GM21737 (cell line): ENCODE results near the gene PGAP6.
"Not testable (repeated sequence)": the region's sequence is repeated elsewhere in the genome, so short reads cannot be mapped to it uniquely, and the experiment has no call there.

ENCODE experiments used
- ATAC-seq: cut with Tn5 transposase; IDR thresholded peaks from one replicate; pipeline ENCODE4 v1.9.1; 2021; ENCODE audit warnings: mild to moderate bottlenecking, moderate library complexity; ENCODE audit not compliant: unreplicated experiment

Gene PGAP6

GRCh38 chr16:404971-405486 lies 23.3 kb upstream of the PGAP6 start:
- no peak for ATAC-seq

GRCh38 chr16:401468-402348 lies 19.9 kb upstream of the PGAP6 start, which contains the start of gene DECR2:
DECR2 (plus strand) TSS chr16:401885; CDS start chr16:401964, 79 bp downstream.
- ATAC-seq: peak; percentile 53

- ATAC-seq: no peak
Observed at GRCh38 chr16:400061-400591, 18.3 kb upstream of the PGAP6 start.

- no peak for ATAC-seq
Observed at GRCh38 chr16:399340-400019, 17.7 kb upstream of the PGAP6 start.

GRCh38 chr16:398561-399339 lies 17.0 kb upstream of the PGAP6 start:
- no peak for ATAC-seq

GRCh38 chr16:397736-398332 lies 16.1 kb upstream of the PGAP6 start:
- no peak for ATAC-seq

- no peak for ATAC-seq
Observed at GRCh38 chr16:397135-397661, 15.4 kb upstream of the PGAP6 start, which contains the start of gene NME4. NME4 (plus strand) TSS chr16:397199; CDS start chr16:397223, 24 bp downstream.

- ATAC-seq: no peak
Observed at GRCh38 chr16:396605-397004, 14.8 kb upstream of the PGAP6 start.

GRCh38 chr16:396199-396598 lies 14.4 kb upstream of the PGAP6 start:
- no peak for ATAC-seq

- ATAC-seq: no peak
Observed at GRCh38 chr16:392450-393030, 10.8 kb upstream of the PGAP6 start.

- no peak for ATAC-seq
Observed at GRCh38 chr16:391885-392335, 10.1 kb upstream of the PGAP6 start.

- ATAC-seq: no peak
Observed at GRCh38 chr16:389352-389751, 7.6 kb upstream of the PGAP6 start.

- not testable (repeated sequence) for ATAC-seq
Observed at GRCh38 chr16:387761-388666, 6.2 kb upstream of the PGAP6 start.

- no peak for ATAC-seq
Observed at GRCh38 chr16:386641-387156, 4.9 kb upstream of the PGAP6 start.

GRCh38 chr16:383326-384051 lies 1.7 kb upstream of the PGAP6 start:
- ATAC-seq: peak; percentile 39

GRCh38 chr16:381012-381788 lies 578 bp downstream of the PGAP6 start:
- peak; percentile 17 for ATAC-seq

- ATAC-seq: no peak
Observed at GRCh38 chr16:380762-381011, 1.1 kb downstream of the PGAP6 start.
